GM12872 (cell line): ENCODE measurements around the gene EEFSEC.

Source experiments
- CTCF ChIP-seq: IDR thresholded peaks from 3 replicates; pipeline ENCODE4 v1.5.1; 2011; ENCODE audit warnings: low read depth, mild to moderate bottlenecking, low read length, moderate library complexity; ENCODE audit not compliant: insufficient read depth

Gene EEFSEC

GRCh38 chr3:128421439-128421836 is 268.2 kb downstream of the EEFSEC start:
- no peak for TF ChIP-seq CTCF

DNA sequence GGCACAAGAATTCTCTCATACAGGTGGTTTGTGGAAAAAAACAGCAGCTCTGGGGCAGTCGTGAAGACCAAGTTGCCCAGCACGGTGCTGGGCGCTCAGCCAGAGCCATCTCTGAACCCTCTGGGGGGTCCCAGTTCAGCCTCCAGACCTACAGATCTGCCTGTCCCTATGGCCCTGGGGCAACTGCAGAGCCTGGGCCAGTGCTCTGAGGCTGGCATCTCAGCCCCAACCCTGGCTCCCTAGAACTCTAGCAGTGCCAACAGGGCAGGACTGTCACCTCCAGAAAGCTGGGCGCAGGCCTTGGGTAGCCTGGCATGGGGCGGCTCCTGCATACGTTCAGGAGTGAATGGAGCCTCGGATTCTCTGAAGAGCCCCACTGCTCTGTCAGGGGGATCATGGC is 268.7 kb downstream of the EEFSEC start:
- no peak for TF ChIP-seq CTCF

GRCh38 chr3:128422762-128423524 is 269.7 kb downstream of the EEFSEC start:
- no peak for TF ChIP-seq CTCF

- no peak for TF ChIP-seq CTCF
These were observed 270.4 kb downstream of the EEFSEC start for GRCh38 chr3:128423525-128424147.

GRCh38 chr3:128424508-128425069 is 271.3 kb downstream of the EEFSEC start:
- TF ChIP-seq CTCF: no peak

- no peak for TF ChIP-seq CTCF
These were observed 272.0 kb downstream of the EEFSEC start for GRCh38 chr3:128425142-128425845.

DNA sequence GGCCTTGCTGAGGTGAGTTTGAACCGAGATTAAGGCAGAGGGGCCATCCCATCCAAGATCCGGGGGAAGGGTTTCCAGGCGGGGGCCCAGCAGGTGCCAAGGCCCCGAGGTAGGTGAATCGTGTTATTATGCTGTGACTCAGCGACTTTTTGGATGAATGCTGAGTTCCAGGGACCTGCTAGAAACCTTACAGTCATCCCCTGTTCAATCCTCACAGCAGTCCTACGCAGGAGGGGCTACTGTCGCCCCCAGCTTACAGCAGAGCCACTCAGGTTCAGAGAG is 272.5 kb downstream of the EEFSEC start:
- no peak for TF ChIP-seq CTCF
